ENCODE results near the gene NPC1L1. TPM values are rescaled to one million over a fixed set of nuclear protein-coding genes. Genes with fewer than 3 reads are reported as not detected.

Gene NPC1L1
- total RNA-seq, 1 experiment from 2014 or later, result 0.15 TPM

DNA sequence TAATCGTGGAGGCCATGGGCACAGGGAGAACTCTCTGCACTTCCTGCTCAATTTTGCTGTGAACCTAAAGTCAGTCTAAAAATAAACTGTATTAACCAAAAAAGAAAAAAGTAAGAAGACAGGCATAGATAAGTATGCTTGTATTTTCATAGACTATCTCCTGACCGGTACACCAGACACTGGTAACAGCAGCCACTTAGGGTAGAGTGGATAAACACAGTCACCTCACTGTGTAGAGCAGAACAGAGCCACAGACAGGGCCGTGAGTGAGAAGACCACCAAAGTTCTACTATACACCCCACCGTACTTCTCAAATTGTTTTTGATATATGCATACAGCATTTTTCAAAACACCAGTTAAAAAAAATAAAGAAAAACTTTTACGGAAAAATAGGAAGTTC, 75.6 kb downstream of the NPC1L1 start:
- no TSS peak for BruUV-seq (replicated peaks)
- ATAC-seq (no peak), DNase-seq (ENCODE audit: low read depth, low spot score) (no peak)
- Histone ChIP-seq H3K27me3 (ENCODE audit: insufficient read depth, low read length) (no peaks in the 10 kb centered on the region), H3K36me3 (ENCODE audit: control insufficient read depth in 1 of 2, insufficient read depth in 2 of 2, low read length in 2 of 2) (peaks cover 6 to 7% of the 10 kb centered on the region in 2 experiments; a peak in 1 of 4 replicates), H4K20me1 (ENCODE audit: insufficient read depth) (no peaks in the 10 kb centered on the region; the same call in 1 of the 2 replicates), H3K4me1 (ENCODE audit: control insufficient read depth in 1 of 2, insufficient read depth in 2 of 2, low read length in 2 of 2) (no peaks in the 10 kb centered on the region), H3K79me2 (ENCODE audit: insufficient read depth, low read length) (peaks cover 87% of the 10 kb centered on the region), H2AFZ (ENCODE audit: low read depth, low read length, poor library complexity, severe bottlenecking) (no peak overlapping the region), H3K4me3 (replicated peaks in 1 of 2; ENCODE audit: low read depth in 1 of 2, low read length in 2 of 2) (no peak overlapping the region), H3K27ac (ENCODE audit: low read depth, low read length) (no peak overlapping the region), H3K4me2 (ENCODE audit: low read length) (no peak overlapping the region), H3K9ac (ENCODE audit: low read length) (no peak overlapping the region), H3K9me3 (ENCODE audit: control insufficient read depth in 1 of 2, insufficient read depth in 1 of 2, low read depth in 1 of 2, low read length in 2 of 2) (no peaks in the 10 kb centered on the region), H3K9me2 (ENCODE audit: insufficient read depth) (no peaks in the 10 kb centered on the region)
- CTCF ChIA-PET, result no interaction called here
- intact Hi-C loops (cut with micrococcal nuclease), result no loop called here
- RAD21 ChIA-PET (ENCODE audit: low non-redundant PET in 1 of 2, low total read pairs in 2 of 2, uncharacterized antibody in 2 of 2, unreplicated experiment in 2 of 2), result no interaction called here
- POLR2A ChIA-PET, result no interaction called here
- TF ChIP-seq YY1 (IDR thresholded peaks at IDR 0.05; ENCODE audit: extremely low read depth, insufficient replicate concordance, low read depth, low read length), result no peak
- TF ChIP-seq RAD21 (IDR thresholded peaks at IDR 0.05; ENCODE audit: low read depth), result no peak
- no peak for TF ChIP-seq POLR2AphosphoS5 (IDR thresholded peaks at IDR 0.05; ENCODE audit: low read depth, low read length)
- TF ChIP-seq POLR2A (IDR thresholded peaks at IDR 0.05; ENCODE audit: borderline replicate concordance, extremely low read depth, insufficient read depth, insufficient read length), result no peak
- no peak for TF ChIP-seq SP1 (IDR thresholded peaks at IDR 0.05; ENCODE audit: low read depth)
- TF ChIP-seq, protein P1, sequence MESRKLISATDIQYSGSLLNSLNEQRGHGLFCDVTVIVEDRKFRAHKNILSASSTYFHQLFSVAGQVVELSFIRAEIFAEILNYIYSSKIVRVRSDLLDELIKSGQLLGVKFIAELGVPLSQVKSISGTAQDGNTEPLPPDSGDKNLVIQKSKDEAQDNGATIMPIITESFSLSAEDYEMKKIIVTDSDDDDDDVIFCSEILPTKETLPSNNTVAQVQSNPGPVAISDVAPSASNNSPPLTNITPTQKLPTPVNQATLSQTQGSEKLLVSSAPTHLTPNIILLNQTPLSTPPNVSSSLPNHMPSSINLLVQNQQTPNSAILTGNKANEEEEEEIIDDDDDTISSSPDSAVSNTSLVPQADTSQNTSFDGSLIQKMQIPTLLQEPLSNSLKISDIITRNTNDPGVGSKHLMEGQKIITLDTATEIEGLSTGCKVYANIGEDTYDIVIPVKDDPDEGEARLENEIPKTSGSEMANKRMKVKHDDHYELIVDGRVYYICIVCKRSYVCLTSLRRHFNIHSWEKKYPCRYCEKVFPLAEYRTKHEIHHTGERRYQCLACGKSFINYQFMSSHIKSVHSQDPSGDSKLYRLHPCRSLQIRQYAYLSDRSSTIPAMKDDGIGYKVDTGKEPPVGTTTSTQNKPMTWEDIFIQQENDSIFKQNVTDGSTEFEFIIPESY (IDR thresholded peaks at IDR 0.05; ENCODE audit: extremely low read depth, insufficient replicate concordance, low read length), result no peak
- no peak for TF ChIP-seq FOSL1 (IDR thresholded peaks at IDR 0.05; ENCODE audit: low read depth)
- no peak for TF ChIP-seq ELF1 (IDR thresholded peaks at IDR 0.05; ENCODE audit: borderline replicate concordance, low read depth)
- TF ChIP-seq ATF3 (IDR thresholded peaks at IDR 0.05), result no peak
- TF ChIP-seq ZFX (IDR thresholded peaks at IDR 0.05), result no peak
- no peak for TF ChIP-seq EZH2phosphoT487 (IDR thresholded peaks at IDR 0.05; ENCODE audit: borderline replicate concordance)
- no peak for TF ChIP-seq EZH2 (IDR thresholded peaks at IDR 0.05)
- TF ChIP-seq REST (IDR thresholded peaks at IDR 0.05; ENCODE audit: low read depth), result no peak
- TF ChIP-seq CEBPB (IDR thresholded peaks at IDR 0.05; ENCODE audit: low read depth), result no peak
- no peak for TF ChIP-seq JUND (IDR thresholded peaks at IDR 0.05)

All from HCT116 (cell line).